ENCODE data around the gene SLC6A4.
A peak's percentile ranks its signal among the peaks of the same experiment; 100 is the strongest.
"Not testable (repeated sequence)": the region's sequence is repeated elsewhere in the genome, so short reads cannot be mapped to it uniquely, and the experiment has no call there.

The SLC6A4 gene

DNA sequence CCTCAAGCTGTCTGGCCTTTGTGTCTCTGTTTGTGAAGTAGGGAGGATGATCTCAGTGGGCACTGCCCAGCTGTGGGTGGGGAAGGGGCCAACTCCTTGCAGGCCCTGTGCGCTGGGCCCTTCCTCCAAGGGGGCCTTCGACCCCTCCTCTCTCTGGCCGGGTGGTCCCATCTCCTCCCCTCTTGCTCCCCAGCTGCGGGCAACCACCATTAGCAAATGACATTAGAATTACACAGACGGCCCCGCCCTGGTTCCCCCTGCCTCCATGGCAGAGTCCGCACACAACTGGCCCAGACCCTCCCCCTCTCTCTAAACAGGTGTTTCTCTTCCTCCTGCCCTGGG is 2.5 kb upstream of the SLC6A4 start:
- DNase-seq = no peak

DNA sequence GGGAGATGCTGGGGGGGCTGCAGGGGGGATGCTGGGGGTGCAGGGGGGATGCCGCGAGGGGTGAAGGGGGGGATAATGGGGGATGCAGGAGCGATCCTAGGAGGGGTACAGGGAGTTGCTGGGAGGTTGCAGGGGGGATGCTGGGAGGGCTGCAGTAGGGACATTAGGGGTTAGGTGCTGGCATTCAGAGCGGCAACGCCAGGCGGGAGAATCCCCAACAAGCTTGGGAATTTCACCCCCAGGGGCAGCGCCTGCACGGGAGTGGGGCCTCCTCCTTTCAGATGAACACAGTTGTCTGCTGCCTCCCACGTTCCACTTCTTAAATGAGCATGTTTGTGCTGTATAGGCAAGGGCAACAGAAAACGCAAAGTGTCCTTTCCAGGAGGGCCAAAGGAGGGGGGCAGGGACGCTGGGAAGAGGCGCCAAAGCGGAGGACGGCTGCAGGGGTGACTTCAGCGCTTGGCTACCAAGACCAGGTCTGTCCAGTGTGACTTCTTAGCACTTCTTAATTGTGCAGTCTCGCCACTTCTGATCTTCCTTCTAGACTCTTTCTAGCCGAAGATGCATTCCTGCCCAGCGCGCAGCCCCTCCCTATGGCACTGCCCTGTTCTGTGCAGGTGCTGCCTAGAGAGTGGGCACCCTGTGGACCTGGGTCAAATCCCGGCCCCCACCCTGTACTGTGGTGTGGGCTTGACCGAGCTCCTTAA is 2.0 kb upstream of the SLC6A4 start:
- no peak for DNase-seq

DNA sequence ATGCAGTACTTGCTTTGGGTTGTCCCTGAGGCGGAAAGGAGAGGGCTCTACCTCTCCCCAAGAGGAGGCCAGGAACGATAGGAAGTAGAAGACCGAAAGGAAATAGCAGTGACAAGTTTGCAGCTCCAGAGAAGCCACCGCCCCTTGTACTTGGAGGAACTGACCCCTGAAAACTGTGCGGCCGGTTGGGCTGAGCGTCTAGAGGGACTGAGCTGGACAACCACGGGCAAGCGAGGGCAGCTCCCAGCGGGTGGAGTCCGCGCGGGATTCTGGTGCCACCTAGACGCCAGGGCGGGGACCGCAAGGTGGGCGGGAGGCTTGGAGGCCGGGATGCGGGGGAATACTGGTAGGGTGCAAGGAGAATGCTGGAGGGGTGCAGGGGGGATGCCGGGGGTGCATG is 1.3 kb upstream of the SLC6A4 start:
- no peak for DNase-seq

DNA sequence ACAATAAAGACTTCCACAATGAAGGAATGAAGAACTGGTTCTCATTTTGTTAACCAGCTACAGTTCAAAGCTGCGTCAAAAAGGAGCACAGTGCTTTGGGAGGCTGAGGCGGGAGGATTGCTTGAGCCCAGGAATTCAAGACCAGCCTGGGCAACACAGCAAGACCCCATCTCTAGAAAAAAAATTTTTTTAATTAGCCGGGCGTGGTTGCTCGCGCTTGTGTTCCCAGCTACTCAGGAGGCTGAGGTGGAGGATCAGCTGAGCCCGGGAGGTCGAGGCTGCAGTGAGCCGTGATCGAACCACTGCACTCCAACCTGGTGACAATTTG is 764 bp upstream of the SLC6A4 start:
- no peak for DNase-seq

DNA sequence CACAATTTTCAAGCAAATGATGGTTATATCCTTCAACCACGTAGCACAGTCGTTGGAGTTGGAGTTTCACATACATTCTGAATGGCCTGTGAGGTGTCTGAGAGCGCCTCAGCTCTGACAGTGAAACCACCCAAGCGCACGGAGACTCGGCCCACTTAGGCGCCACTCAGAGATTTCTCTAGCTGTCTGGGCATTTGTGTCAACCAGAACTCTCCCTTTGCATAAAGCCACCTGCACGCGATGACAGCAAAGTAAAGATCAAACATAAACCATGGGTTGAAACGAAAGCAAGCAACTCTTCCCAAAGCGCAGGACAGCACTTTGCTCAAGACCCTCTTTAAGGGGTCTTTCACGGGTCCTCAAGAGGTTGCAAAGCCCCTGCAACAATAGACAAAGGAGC is 533 bp downstream of the SLC6A4 start:
- no peak for DNase-seq

DNA sequence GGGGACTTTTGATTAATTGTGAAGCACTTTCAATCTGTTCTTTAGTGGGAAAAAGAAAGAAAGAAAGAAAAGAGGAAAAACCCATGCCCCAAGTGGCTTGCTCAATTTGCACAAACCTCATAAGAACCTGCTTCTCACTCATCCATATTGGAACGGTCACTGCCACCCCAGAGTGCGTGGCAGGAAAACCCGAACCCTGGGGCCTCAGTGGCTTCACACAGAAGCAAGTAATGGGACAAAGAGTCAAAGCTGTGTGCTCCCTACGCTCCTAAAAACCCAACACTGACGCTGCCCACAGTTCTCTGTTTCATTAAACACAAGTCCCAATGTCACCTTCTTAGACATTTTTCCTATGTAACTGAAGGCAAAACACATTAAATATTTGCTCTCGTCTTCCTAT is 1.2 kb downstream of the SLC6A4 start:
- DNase-seq = no peak

DNA sequence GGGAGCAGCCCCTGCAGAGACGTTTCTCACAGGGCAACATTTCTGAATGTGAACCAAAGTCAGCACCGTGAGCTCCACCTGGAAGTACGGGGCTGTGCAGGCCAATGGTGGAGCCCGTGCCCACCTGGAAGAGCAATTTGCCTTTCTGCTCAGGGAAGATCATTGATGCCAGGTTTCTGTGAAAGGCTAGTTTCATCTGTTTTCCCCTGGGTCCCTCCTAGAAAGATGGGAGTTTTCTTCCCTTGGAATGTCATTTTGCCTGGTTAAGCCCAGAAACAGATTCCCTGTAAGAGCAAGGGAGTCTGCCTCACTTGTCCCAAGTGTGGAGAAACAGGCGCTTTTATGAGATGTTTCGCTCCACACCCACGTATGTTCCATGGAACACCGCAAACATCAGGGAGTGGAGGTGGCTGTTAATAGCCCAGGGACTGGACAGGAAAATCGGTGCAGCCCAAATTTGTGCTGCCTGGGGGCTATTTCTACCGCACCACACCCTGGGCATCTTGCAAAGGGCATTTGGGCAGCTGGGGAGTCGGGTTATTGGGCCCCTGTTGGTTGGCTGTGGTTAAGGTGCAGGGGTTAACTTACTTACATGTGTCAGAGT is 2.6 kb downstream of the SLC6A4 start:
- no peak for DNase-seq

DNA sequence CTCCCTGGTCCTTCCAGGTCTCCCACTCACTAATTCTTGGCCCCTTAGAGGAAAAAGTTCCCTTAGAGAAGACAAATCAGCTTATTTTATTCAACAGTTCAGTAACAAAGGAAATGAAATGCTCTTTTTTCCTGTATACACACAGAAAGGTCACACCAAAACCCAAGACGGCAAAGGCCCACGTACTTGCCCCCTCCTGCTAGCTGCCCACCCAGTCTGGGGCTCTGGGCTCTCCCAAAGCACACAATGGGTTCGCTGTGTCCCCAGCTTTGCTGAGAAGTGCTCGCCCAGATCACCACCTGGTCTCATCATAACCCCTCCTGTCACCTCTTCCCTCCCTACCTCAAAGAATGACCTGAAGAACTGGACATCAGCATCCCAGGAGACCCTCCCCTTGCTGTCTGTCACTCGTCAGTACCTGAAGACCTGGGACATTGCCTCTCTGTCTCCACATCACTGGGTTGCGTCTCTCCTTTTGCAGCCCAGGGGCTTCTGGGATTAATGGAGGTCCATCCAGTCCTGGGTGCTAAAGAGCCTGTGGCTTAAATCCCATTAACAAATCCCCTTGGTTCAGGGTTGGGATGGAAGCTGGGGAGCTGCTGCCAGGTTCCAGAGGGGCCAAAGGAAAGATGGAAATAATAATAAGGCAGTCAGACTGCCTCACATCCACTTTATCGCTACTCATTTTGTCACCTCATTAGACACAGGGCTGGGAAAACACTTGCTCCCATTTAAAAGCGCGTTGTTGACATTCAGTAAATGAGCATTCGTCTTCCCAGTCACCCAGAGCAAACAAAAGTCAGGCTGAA is 3.3 kb downstream of the SLC6A4 start:
- peak; percentile 24 for DNase-seq

DNA sequence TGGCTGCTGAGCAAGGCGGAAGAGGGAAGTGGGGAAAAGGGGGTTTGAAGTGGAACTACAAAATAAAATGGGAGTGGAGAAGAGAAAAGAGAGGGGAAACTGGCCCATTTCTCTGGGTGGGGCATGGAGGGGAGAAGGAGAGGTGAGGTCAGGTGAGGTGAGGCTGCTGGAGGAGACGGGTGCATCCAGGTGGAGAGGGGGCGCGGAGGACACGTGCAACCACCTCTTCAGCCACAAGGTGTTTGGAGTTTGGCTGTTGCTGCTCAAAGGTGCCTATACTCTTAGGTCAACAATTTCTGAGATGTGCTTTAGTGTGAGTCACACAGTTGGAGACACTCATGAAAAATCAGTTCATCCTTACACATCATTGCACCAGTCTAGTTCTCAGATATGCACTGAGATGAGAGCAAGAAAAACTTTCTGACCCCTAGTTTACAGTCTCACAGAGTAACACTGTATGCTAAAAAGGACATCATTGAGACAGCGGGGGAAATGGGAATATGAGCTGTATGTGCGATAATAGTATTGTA is 4.8 kb downstream of the SLC6A4 start:
- DNase-seq = no peak

DNA sequence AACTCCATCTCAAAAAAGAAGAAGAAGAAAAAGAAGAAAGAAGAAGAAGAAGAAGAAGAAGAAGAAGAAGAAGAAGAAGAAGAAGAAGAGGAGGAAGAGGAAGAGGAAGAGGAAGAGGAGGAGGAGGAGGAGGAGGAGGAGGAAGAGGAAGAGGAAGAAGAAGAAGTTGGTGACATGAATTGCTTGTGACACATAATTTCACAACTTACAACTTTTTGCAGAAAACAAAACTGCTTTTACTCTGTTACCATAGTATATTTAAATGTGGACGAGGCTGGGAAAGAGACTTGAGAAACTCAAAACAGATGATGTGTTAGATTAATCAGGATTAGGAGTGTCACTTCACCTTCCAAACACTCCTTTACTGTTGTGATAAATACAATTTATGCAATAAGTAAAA is 5.5 kb downstream of the SLC6A4 start:
- not testable (repeated sequence) for DNase-seq

DNA sequence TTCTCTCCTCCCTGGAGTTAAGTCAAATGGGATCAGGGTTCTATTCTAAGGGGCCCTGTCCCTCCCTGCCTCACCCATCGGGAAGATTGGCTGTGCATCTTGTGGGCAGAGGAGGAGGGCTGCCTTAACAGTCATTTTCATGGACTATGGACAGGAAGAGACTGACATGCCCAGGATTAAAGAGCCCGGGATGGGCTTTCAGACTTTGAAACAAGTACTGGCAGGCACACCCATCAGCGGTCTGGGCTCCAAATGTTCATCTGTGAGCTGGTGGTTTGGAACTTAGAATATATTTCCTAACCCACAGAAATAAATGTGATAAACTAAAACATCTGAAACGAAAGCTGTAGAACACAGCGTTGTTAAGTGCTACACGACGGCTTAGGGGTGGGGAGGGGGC is 6.5 kb downstream of the SLC6A4 start:
- no peak for DNase-seq

DNA sequence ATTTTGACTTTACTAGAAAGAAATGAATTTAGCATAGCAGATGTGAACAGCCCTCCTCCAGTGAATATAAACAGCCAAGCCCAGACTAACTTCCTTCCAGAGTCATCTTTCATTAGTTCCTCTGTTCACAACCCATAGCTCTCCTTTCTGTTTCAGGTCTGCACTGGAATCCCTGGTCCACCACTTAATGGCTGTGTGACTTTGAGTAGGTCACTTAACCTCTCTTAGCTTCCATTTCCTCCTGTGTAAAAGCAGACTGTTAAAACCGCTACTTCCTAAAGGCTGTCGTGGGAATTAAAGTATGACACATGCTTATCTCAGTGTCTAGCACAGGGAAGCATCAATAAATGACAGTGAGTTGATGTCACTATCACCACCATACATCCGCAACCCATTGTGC is 7.5 kb downstream of the SLC6A4 start:
- no peak for DNase-seq

DNA sequence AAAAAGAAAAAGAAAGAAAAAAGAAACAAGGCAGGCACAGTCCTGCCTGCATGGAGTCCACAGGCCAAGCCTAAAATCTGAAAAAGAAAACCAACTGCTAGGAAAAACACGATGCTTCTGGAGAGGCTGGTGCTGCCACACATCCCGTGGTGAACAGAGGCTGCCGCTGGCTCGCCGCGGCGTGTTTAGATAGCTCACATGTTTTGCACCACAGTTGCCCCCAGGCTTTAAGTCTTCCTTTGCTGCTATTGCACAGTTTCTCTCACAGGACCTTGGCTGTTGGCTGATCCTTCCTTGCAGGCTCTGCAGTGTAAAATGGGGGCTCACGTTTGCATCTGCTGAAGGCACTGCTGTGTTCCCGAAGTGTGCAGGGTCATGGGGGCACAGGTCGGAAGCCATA is 8.6 kb downstream of the SLC6A4 start:
- DNase-seq = no peak

DNA sequence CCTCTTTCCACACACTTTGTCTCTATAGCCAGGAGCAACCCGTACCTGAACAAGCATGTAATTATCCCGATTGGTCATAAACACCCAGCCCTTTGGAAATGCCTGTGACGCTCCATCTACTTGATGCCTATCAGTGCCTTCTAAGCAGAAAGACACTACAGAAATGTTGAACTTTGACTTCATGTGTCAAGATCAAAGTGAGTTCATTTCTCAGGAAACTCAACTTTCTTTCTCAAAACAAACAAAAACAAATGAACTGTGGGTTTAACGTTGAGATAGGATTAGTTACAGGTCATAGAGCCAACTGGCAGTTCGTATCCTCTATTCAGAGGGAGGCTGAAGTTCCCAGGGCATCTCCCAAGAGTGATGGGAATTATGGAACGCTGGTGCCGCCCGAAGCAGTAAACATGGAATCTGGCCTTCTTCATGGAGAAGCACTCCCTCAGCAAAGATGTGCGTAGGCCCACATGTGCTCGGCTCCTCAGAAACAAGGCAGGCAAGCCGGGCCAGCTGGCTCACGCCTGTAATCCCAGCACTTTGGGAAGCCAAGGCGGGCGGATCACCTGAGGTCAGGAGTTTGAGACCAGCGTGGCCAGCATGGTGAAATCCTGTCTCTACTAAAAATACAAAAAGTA is 9.5 kb downstream of the SLC6A4 start:
- DNase-seq = no peak

DNA sequence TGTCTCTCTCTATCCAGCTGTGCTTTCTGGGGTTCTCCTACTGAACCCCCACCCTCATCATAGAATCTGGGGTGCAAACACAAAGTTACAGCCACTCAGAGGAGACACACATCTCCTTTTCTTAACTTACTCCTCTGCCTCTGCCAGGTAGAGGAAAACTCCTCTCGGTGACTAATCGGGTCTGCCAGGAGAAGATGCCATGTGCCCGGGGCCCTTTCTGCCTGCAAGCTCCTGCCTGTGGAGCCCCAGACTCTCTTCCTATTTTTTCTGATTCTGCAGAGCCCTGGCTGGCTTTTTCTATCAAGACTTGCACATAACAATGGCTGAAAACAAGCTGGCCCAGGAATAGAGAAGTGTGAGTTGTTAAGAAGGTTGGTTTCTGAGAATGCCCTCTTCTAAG is 10.4 kb downstream of the SLC6A4 start:
- DNase-seq = no peak

DNA sequence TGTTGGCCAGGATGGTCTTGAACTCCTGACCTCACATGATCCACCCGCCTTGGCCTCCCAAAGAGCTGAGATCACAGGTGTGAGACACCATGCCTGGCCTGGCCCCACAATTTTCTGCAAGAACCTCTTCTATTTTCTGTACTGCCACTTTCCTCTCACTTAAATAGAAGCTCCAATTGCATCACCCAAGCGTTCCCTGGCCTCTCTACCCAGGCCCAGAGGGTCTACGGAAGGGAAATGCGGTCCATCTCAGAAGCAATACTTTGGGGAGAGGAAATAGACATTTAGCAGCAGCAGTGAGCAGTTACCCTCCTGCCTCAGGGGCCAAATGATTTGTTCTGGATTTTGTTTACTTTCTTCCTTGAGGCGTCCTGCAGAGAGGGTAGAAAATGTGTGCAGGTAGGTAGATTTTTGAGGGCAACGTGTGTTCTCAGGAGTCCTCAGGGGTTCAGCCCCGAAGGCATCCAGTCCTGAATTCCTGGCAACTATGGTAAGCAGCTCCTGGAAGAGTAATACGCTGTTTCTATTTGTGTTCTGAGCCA is 11.0 kb downstream of the SLC6A4 start:
- no peak for DNase-seq

DNA sequence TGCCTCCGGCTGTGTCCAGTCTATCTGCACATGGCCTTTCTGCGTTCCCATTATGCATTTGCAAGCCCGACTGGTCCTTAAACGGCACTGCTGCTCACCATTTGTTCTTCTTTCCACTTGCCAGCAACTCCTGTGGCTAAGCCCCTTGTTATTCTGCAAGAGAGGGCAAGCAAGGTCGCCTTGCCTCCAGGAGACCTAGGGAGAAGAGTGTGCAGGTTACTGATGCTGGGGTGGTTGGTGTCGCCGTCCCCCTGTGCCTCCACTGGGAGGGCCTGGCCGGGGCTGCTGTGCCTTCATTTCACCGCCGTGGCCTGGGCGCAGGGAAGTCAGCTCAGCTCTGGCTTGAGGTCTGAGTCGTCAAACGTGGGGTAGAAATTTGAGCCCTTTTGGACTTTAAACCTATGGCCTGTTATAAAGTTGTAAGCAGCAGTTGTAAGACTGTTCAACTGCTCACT is 12.7 kb downstream of the SLC6A4 start:
- DNase-seq = no peak

DNA sequence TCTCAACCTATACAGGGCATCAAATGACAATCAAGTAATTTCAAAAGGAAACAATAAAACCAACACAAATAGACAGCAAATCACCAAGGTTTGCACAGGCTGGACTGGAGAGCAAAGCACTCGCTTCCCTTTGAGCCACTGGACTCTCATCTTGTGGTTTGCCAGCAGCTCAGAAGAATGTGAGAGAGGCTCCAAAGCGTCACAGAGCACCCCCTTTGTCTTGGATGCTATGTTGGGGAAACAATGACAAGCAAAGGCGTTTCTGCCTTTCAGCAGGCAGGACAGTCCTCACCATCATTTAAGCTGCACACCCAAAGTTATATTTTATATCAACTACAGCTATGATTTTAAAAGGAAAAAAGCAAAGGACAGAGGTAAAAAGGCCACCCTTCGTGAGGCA is 13.2 kb downstream of the SLC6A4 start:
- no peak for DNase-seq

DNA sequence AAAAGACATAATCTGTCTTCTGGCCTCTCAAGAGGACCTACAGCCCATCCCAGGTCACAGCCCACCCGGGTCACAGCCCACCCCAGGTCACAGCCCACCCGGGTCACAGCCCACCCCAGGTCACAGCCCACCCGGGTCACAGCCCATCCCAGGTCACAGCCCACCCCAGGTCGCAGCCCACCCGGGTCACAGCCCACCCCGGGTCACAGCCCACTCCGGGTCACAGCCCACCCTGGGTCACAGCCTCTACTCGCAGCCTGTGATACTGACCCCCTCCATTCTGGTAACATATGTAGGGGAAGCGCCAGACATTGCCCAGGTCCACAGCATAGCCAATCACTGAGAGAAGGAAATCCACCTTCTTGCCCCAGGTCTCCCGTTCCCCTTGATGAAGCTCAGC is 14.2 kb downstream of the SLC6A4 start:
- no peak for DNase-seq

DNA sequence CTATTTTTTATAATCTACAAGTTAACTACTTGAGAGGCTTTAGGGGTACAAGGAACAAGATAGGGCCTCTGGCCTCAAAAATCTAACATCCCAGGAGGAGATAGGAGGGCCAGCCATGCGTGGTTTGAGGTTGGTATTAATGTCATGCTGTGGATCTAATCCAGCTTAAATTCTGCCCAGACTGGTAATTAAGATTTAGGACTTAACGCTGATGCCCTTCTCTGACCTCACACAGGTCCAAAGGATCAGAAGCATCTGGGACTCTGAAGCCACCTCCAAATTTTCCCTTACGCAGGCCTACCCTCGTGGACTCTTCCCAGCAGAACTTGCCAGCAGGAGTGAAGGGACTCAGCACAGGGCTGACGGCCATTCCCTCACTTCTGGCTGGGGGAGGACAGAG is 15.1 kb downstream of the SLC6A4 start:
- no peak for DNase-seq

DNA sequence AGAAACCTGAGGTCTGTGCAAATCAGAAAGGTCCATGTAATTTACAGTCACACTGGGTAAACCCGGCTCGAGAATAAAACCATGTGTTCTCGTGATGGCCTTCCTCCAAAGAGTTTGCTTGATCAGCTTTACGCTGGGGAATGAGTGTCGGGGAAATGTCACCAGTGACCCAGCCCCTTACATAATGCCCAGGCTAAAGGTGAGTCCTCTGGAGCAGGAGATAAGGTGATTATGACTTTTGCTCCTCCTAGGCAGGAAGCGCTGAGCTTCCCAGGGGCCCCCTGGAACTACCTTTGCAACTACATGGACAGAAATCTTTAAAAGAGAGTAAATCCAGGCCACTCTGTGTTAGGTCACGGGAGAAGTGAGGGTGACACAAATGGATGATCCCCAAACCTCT is 15.7 kb downstream of the SLC6A4 start:
- DNase-seq = no peak

DNA sequence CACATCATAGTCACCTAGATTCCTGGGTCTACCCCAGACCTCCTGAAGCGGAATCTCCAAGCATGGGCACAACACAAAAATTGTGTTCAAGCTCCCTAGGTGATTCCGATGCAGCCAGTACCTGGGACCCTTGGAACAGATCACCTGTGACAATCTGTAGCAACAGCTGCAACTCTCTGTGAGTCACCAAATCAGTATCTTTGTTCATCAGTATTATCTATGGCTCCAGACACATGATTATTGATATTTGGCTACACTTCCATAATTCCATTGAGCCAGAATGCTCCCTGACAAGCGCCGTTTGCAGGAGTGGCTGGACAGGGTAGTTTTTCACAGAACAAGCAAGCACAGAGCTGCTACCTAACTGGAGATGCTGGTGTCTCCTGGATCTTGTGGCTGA is 16.2 kb downstream of the SLC6A4 start:
- DNase-seq = no peak

DNA sequence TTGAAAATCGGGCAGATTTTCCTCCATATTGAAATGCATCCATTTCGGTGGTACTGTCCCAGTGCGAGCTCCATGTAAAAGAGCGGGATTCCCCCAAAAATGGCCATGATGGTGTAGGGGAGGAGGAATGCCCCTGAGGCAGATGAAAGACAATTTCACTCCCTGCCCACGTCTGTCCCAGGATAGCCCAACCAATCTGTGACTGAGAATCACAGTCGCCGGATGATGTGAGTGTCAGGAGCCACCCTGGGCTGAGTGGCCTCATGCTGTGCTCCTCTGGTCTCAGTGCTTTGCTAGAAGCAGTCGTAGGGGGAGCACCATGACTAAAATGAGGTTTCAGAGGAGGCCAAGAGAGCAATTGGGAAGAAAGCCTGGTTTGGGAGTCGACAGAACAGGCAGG is 16.7 kb downstream of the SLC6A4 start:
- DNase-seq = no peak

Measured in NCI-H1105 treated with DMSO at 0.1 percent for 48 hours (cell line).